NCI-H524 (cell line): Measurements from ENCODE around the gene TTC6.

Experiments used
- DNase-seq, 2 experiments: peaks; one replicate each; lab custom pipeline; 2025; lab: John Stamatoyannopoulos, UW

TTC6 gene

GRCh38 chr14:37623971-37624370 is 28.5 kb downstream of the TTC6 start:
- no peak for DNase-seq

- DNase-seq: no peak
Measured at GRCh38 chr14:37625597-37626595, 30.5 kb downstream of the TTC6 start.

GRCh38 chr14:37637341-37637740 is 41.9 kb downstream of the TTC6 start:
- DNase-seq: peak in 1 of 2 experiments; percentile 23

GRCh38 chr14:37638599-37638998 is 43.2 kb downstream of the TTC6 start:
- DNase-seq: no peak

- no peak for DNase-seq
Measured at GRCh38 chr14:37641117-37641516, 45.7 kb downstream of the TTC6 start.

- DNase-seq: no peak
Measured at GRCh38 chr14:37642125-37642524, 46.7 kb downstream of the TTC6 start.

- peak in 1 of 2 experiments; percentile 57 for DNase-seq
Measured at GRCh38 chr14:37643701-37644100, 48.3 kb downstream of the TTC6 start.
